GM23338 (cell line): Measurements from ENCODE around the gene TYW3.
"Not testable (repeated sequence)": the region's sequence is repeated elsewhere in the genome, so short reads cannot be mapped to it uniquely, and the experiment has no call there.

Experiments used
- CREB1 ChIP-seq: fragments of 250-450 bp; sonication (Bioruptor Pico); IDR thresholded peaks from 2 replicates; pipeline ENCODE4 v1.5.0; 2020; ENCODE audit warnings: low read depth, mild to moderate bottlenecking, moderate library complexity
- CTCF ChIP-seq, 2 experiments: fragments of 200-600 bp in 1 of 2; sonication (generic) in 1 of 2; conservative IDR thresholded peaks; 2 replicates each; pipeline versions ENCODE4 v1.5.1 to v1.6.1; 2016 to 2017; ENCODE audit warnings: antibody characterized with exemption in 2 of 2, low read depth in 2 of 2, mild to moderate bottlenecking in 2 of 2, moderate library complexity in 1 of 2
- ETS1 ChIP-seq: IDR thresholded peaks from 2 replicates; pipeline ENCODE4 v1.6.1; 2016; ENCODE audit warnings: antibody characterized with exemption
- EZH2 ChIP-seq: fragments of 200-600 bp; sonication (generic); IDR thresholded peaks from one replicate; pipeline ENCODE4 v1.8.0; 2017; ENCODE audit warnings: antibody characterized with exemption, mild to moderate bottlenecking, low read depth; ENCODE audit not compliant: unreplicated experiment
- EZH2phosphoT487 ChIP-seq: fragments of 200-600 bp; sonication (generic); IDR thresholded peaks from one replicate; pipeline ENCODE4 v1.8.1; 2018; ENCODE audit warnings: antibody characterized with exemption; ENCODE audit not compliant: unreplicated experiment
- JUNB ChIP-seq: IDR thresholded peaks from one replicate; pipeline ENCODE4 v1.6.1; 2016; ENCODE audit warnings: antibody characterized with exemption; ENCODE audit not compliant: unreplicated experiment
- NANOG ChIP-seq: IDR thresholded peaks from 2 replicates; pipeline ENCODE4 v1.6.1; 2016; ENCODE audit warnings: antibody characterized with exemption, borderline replicate concordance
- POLR2AphosphoS5 ChIP-seq: IDR thresholded peaks from 2 replicates; pipeline ENCODE4 v1.6.1; 2016; ENCODE audit warnings: antibody characterized with exemption, low read depth
- REST ChIP-seq: IDR thresholded peaks from one replicate; pipeline ENCODE4 v1.6.1; 2018; ENCODE audit warnings: antibody characterized with exemption; ENCODE audit not compliant: unreplicated experiment
- STAT1 ChIP-seq: IDR thresholded peaks from one replicate; pipeline ENCODE4 v1.6.1; 2016; ENCODE audit warnings: antibody characterized with exemption; ENCODE audit not compliant: unreplicated experiment
- ZNF114 ChIP-seq: fragments of 250-450 bp; sonication (Bioruptor Pico); IDR thresholded peaks from 2 replicates; pipeline ENCODE4 v1.5.0; 2020; ENCODE audit warnings: mild to moderate bottlenecking, moderate library complexity
- ZNF331 ChIP-seq: fragments of 250-450 bp; sonication (Bioruptor Pico); IDR thresholded peaks from 2 replicates; pipeline ENCODE4 v1.5.0; 2020; ENCODE audit warnings: low read depth, mild to moderate bottlenecking, moderate library complexity
- ZNF462 ChIP-seq: fragments of 250-450 bp; sonication (Bioruptor Pico); IDR thresholded peaks from 2 replicates; pipeline ENCODE4 v1.5.0; 2020; ENCODE audit warnings: mild to moderate bottlenecking, moderate library complexity

- TF ChIP-seq CTCF (conservative IDR thresholded peaks at IDR 0.05; ENCODE audit: low read depth in 2 of 2); JUNB; EZH2phosphoT487; ZNF114; CREB1 (CRISPR knock-in tag); ZNF331; REST; POLR2AphosphoS5; STAT1; EZH2; NANOG; ETS1; ZNF462 (CRISPR knock-in tag): not testable (repeated sequence)
These were observed 643 bp upstream of the TYW3 start for GRCh38 chr1:74732071-74732946.
